DND-41 (cell line): ENCODE results near the gene IL17B.

Source experiments
- EZH2 ChIP-seq: IDR thresholded peaks from 3 replicates; pipeline ENCODE4 v1.6.1; 2012; ENCODE audit warnings: borderline replicate concordance, low read depth, mild to moderate bottlenecking, moderate library complexity, low read length, inconsistent platforms; ENCODE audit not compliant: severe bottlenecking
- TF ChIP-seq, protein P1 (sequence below): IDR thresholded peaks from 2 replicates; pipeline ENCODE4 v1.5.1; 2012; ENCODE audit warnings: borderline replicate concordance, low read length, moderate library complexity, mild to moderate bottlenecking; ENCODE audit not compliant: poor library complexity, severe bottlenecking; ENCODE audit errors: extremely low read depth

DNA sequence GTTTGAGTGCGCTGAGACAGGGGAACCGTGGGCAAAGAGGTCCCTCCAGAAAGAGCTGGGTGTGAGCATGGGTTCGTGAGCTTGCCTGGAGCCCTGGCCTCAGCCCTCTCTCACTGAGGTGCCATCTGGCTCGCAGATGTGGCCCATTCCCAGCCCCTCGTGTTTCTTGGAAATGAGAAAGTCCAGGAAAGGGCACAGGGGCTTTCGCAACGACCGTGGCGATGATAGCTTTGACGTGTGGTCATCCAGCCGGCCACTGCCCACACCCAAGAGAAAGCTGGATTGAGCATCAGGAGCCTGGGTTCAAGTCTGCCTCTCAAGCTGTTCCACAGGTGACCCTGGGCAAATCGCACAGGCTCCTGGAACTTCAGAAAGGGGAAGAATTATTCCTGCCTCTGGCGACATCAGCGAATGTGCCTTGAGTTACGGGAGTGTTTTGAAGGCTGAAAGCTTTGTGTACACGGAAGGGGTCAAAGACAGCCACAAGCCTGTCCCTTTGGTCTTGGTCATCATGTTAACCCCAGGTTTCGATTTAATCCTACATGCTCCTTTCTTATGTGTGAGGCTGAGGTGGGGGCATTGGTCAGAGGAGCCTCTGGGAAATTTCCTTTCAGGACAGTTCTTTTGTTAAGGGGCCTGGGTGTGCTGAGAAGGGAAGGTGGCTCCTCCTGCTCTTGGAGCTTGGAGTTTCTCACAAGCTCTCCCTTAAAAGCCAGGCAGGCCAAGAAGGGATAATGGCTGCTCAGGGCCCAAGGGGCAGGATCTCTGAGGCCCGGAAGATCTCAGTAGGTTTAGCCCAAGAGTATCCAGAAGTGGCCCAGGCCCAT, 41.7 kb upstream of the IL17B start:
- TF ChIP-seq, protein P1, sequence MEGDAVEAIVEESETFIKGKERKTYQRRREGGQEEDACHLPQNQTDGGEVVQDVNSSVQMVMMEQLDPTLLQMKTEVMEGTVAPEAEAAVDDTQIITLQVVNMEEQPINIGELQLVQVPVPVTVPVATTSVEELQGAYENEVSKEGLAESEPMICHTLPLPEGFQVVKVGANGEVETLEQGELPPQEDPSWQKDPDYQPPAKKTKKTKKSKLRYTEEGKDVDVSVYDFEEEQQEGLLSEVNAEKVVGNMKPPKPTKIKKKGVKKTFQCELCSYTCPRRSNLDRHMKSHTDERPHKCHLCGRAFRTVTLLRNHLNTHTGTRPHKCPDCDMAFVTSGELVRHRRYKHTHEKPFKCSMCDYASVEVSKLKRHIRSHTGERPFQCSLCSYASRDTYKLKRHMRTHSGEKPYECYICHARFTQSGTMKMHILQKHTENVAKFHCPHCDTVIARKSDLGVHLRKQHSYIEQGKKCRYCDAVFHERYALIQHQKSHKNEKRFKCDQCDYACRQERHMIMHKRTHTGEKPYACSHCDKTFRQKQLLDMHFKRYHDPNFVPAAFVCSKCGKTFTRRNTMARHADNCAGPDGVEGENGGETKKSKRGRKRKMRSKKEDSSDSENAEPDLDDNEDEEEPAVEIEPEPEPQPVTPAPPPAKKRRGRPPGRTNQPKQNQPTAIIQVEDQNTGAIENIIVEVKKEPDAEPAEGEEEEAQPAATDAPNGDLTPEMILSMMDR: no peak
- no peak for TF ChIP-seq EZH2
